GM21576 (cell line): ENCODE measurements around the gene PCDHA2.
"Not testable (repeated sequence)": the region's sequence is repeated elsewhere in the genome, so short reads cannot be mapped to it uniquely, and the experiment has no call there.

Experiments
- ATAC-seq: cut with Tn5 transposase; IDR thresholded peaks from one replicate; pipeline ENCODE4 v1.9.1; 2021; ENCODE audit warnings: mild to moderate bottlenecking, moderate library complexity; ENCODE audit not compliant: unreplicated experiment

Gene PCDHA2

DNA sequence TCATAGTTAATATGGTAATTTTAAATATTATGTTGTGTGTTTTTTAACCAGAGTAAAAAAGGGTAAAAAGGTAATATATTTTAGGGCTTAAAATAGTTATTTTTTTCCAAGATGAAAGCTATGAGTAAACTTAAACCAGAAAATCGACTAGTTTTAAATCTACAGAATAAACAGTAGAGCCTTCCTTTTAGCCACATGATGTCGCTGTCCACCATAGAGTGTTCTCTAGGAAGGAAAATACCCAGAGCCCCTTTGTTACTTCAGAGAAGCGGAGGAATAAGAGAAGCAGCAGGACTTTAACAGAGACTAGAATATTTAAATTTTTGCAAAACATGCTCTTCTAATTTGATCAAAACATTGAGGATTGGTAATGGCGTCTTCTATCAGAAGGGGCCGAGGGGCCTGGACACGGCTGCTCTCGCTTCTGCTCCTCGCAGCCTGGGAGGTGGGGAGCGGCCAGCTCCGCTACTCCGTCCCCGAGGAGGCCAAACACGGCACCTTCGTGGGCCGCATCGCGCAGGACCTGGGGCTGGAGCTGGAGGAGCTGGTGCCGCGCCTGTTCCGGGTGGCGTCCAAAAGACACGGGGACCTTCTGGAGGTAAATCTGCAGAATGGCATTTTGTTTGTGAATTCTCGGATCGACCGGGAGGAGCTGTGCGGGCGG, at the start of gene PCDHA2:
PCDHA2 (plus strand) TSS at position 258 of the 664 bp plus-strand sequence.
- no peak for ATAC-seq

GRCh38 chr5:140753561-140753960, 41.1 kb upstream of the PCDHA2 start:
- no peak for ATAC-seq

DNA sequence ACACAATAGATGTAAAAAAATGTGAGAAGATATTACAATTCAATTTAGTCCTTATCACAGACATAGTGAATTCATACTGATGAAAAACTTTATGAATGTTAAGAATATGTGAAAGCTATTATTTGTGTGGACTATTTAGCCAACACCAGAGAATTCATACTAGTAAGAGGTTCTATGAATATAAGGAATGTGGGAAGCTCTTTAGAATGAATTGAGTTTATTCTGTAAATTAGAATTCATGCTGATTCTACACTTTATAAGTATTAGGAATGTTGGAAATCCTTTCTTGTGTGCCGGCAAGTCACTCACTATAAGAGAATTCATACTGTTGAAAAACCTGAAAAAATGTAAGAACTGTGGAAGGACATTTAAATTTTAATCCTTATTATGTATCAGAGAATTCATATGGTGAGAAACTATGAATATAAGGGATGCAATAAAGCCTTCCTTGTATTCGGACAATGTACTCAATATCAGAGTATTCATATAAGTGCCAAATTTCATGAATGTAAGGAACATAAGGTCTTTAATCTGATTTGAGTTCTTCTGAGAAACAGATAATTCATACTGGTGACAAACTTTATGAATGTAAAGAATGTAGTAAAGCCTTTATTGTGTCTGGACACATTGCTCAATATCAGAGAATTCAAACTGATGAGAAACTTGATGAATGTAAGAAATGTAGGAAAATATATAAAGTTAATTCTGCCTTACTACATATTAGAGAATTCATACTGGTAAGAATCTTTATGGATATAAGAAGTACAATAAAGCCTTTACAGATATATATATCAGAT, 30.3 kb upstream of the PCDHA2 start:
- ATAC-seq: no peak

DNA sequence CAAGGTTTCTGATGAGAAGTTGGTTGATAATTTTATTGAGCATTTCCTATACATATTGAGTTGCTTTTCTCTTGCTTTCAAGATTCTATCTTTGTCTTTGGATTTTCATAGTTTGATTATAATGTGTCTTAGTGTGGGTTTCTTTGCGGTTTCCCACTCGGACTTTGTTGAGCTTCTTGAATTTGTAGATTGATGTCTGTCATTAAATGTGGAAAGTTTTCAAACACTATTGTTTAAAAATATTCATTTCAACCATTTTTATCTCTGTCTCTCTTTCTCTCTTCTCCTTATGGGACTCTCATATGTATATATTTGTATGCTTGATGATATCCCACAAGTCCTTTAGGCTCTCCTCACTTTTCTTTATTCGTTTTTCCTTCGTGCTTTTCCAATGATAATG, 27.2 kb upstream of the PCDHA2 start:
- ATAC-seq: no peak

GRCh38 chr5:140780512-140780911, 14.1 kb upstream of the PCDHA2 start:
- ATAC-seq: no peak

DNA sequence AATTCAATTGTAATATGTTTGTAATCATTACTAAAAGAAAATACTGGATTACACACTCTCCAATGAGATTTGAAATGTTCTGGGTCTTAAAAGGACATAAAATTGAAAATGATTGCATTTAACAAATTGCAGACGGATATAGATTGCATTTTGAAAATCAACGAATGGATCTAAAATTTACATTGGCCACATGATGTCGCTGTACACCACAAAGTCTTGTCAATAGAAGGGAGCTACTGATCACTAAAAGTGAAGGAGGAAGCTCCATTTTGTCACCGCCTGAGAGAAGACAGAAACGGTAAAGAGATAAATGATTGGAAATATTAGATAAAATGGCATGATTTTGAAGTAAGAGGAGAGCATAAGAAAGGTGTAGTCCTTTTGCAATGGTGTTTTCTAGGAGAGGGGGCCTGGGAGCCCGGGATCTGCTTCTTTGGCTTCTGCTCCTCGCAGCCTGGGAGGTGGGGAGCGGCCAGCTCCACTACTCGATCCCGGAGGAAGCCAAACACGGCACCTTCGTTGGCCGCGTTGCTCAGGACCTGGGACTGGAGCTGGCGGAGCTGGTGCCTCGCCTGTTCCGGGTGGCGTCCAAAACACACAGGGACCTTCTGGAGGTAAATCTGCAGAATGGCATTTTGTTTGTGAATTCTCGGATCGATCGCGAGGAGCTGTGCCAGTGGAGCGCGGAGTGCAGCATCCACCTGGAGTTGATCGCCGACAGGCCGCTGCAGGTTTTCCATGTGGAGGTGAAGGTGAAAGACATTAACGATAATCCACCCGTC, 8.6 kb upstream of the PCDHA2 start, which contains the start of gene PCDHA1:
PCDHA1 (plus strand) TSS at position 236 of the 782 bp plus-strand sequence.
- no peak for ATAC-seq

GRCh38 chr5:140787422-140787821, 7.2 kb upstream of the PCDHA2 start:
- ATAC-seq: not testable (repeated sequence)

GRCh38 chr5:140787849-140788504, 6.7 kb upstream of the PCDHA2 start:
- ATAC-seq: not testable (repeated sequence)

DNA sequence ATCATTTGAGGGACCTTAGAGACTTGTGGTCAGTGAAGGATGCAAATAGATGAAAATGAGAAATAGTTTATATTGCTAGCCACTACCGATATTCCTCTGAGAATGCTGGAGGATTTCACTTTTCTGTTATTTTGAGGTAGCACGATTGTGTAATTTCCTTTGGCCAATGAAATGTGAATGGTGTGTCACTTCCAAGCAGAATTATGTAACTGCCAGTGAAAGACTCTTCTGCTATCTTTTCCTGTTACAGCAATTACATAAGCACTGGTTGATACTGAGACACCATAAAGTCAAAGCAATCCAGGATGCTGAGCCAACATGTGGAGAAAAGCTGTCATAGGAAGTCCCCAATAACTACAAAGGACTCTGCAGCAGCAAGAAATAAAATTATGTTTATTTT, 3.6 kb upstream of the PCDHA2 start:
- no peak for ATAC-seq

DNA sequence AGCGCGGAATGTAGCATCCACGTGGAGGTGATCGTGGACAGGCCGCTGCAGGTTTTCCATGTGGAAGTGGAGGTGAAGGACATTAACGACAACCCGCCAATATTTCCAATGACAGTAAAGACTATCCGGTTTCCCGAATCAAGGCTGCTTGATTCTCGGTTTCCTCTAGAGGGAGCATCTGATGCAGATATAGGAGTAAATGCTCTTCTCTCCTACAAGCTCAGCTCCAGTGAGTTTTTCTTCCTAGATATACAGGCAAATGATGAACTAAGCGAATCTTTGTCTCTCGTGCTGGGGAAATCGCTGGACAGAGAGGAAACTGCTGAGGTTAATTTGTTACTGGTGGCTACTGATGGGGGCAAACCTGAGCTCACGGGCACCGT, 598 bp downstream of the PCDHA2 start:
- no peak for ATAC-seq

GRCh38 chr5:140796072-140796717, 1.5 kb downstream of the PCDHA2 start:
- not testable (repeated sequence) for ATAC-seq

DNA sequence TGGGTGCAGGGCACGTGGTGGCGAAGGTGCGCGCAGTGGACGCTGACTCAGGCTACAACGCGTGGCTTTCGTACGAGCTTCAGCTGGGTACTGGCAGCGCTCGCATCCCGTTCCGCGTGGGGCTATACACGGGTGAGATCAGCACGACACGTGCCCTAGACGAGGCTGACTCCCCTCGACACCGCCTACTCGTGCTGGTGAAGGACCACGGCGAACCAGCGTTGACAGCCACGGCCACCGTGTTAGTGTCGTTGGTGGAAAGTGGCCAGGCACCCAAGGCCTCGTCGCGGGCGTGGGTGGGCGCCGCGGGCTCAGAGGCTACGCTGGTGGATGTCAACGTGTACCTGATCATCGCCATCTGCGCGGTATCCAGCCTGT, 2.1 kb downstream of the PCDHA2 start:
- no peak for ATAC-seq

GRCh38 chr5:140800816-140801493, 6.3 kb downstream of the PCDHA2 start, which contains the start of gene PCDHA3:
TSS of gene PCDHA3 (plus strand) at chr5:140801057.
- no peak for ATAC-seq

DNA sequence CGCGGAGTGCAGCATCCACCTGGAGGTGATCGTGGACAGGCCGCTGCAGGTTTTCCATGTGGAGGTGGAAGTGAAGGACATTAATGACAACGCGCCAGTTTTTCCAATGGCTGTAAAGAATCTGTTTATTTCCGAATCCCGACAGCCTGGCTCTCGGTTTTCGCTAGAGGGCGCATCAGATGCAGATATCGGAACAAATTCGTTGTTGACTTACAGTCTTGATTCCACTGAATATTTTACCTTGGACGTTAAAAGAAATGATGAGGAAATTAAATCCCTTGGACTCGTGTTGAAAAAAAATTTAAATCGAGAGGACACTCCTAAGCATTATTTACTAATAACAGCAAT, 6.8 kb downstream of the PCDHA2 start:
- ATAC-seq: no peak

GRCh38 chr5:140802381-140802780, 7.7 kb downstream of the PCDHA2 start:
- ATAC-seq: not testable (repeated sequence)

DNA sequence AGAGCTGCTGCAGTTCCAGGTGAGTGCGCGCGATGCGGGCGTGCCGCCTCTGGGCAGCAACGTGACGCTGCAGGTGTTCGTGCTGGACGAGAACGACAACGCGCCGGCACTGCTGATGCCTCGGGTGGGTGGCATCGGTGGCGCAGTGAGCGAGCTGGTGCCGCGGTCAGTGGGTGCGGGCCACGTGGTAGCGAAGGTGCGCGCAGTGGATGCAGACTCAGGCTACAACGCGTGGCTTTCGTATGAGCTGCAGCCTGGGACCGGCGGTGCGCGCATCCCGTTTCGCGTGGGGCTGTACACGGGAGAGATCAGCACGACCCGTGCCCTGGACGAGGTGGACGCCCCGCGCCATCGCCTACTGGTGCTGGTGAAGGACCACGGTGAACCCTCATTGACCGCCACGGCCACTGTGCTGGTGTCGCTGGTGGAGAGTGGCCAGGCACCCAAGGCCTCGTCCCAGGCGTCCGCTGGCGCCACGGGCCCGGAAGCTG, 8.2 kb downstream of the PCDHA2 start:
- no peak for ATAC-seq

DNA sequence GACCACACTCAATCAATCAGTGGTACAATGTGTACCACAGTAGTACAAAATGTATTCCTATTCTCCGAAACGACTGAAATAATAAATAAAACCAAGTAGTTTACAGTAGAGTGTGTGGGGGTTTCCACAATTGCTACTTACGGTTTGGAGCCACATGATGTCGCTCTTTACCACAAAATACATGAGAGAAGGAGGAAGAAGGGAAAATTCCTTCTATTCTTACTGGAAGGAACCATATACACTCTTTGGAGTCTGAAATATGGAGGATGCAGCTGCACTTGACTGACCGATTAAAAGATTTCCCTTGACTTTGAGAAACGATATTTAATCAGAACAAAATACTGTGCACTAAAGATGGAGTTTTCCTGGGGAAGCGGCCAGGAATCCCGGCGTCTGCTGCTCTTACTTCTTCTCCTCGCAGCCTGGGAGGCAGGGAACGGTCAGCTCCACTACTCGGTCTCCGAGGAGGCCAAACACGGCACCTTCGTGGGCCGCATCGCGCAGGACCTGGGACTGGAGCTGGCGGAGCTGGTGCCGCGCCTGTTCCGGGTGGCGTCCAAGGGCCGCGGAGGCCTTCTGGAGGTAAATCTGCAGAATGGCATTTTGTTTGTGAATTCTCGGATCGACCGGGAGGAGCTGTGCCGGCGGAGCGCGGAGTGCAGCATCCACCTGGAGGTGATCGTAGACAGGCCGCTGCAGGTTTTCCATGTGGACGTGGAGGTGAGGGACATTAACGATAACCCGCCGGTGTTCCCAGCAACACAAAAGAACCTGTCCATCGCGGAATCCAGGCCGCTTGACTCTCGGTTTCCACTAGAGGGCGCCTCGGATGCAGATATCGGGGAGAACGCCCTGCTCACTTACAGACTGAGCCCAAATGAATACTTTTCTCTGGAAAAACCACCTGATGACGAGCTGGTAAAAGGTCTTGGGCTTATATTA, 12.5 kb downstream of the PCDHA2 start, which contains the start of gene PCDHA4:
PCDHA4 (plus strand) TSS at position 235 of the 942 bp plus-strand sequence.
- no peak for ATAC-seq

- not testable (repeated sequence) for ATAC-seq
Observed at GRCh38 chr5:140808241-140808888, 13.7 kb downstream of the PCDHA2 start.
